ENCODE results near the gene OR9Q1.

DNA sequence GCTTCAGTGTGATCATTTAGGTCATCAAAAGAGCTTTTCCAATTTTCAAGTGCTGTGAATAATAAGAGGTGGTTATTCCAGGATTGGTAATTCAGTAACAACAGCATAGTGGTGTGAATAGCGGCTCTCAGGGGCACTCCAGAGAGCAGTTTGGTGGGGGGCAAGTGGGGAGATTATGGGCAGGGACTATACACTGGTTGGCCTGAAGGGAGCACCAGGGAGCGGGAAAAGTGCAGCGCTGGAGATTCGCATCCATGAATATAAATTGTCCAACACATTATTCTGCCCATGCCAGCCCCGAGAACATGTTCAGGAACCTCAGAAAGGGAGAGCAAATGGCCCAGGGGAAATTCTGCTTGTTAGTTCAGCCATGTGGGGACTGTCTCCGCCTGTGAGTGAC, 45.0 kb downstream of the OR9Q1 start:
- TF ChIP-seq, protein P1, sequence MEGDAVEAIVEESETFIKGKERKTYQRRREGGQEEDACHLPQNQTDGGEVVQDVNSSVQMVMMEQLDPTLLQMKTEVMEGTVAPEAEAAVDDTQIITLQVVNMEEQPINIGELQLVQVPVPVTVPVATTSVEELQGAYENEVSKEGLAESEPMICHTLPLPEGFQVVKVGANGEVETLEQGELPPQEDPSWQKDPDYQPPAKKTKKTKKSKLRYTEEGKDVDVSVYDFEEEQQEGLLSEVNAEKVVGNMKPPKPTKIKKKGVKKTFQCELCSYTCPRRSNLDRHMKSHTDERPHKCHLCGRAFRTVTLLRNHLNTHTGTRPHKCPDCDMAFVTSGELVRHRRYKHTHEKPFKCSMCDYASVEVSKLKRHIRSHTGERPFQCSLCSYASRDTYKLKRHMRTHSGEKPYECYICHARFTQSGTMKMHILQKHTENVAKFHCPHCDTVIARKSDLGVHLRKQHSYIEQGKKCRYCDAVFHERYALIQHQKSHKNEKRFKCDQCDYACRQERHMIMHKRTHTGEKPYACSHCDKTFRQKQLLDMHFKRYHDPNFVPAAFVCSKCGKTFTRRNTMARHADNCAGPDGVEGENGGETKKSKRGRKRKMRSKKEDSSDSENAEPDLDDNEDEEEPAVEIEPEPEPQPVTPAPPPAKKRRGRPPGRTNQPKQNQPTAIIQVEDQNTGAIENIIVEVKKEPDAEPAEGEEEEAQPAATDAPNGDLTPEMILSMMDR (conservative IDR thresholded peaks at IDR 0.05; ENCODE audit: low read length), result no peak; the same call in 1 of the 2 replicates
- no peak for TF ChIP-seq EZH2phosphoT487 (IDR thresholded peaks at IDR 0.05; ENCODE audit: borderline replicate concordance)

Measured in Loucy (cell line).